ENCODE measurements around the gene CLIC4.
"Not testable (repeated sequence)": the region's sequence is repeated elsewhere in the genome, so short reads cannot be mapped to it uniquely, and the experiment has no call there.

The CLIC4 gene

GRCh38 chr1:24748191-24749121 is 3.2 kb downstream of the CLIC4 start:
- no peak for DNase-seq

GRCh38 chr1:24749252-24749651 is 4.0 kb downstream of the CLIC4 start:
- no peak for DNase-seq

- no peak for DNase-seq
These were observed 4.6 kb downstream of the CLIC4 start for GRCh38 chr1:24749886-24750285.

- DNase-seq, result no peak
These were observed 6.6 kb downstream of the CLIC4 start for GRCh38 chr1:24751833-24752232.

- no peak for DNase-seq
These were observed 7.1 kb downstream of the CLIC4 start for GRCh38 chr1:24752305-24752704.

GRCh38 chr1:24754229-24754628 is 9.0 kb downstream of the CLIC4 start:
- no peak for DNase-seq

GRCh38 chr1:24755323-24755722 is 10.1 kb downstream of the CLIC4 start:
- not testable (repeated sequence) for DNase-seq

GRCh38 chr1:24756395-24756794 is 11.1 kb downstream of the CLIC4 start:
- no peak for DNase-seq

GRCh38 chr1:24759492-24759891 is 14.2 kb downstream of the CLIC4 start:
- no peak for DNase-seq

GRCh38 chr1:24761582-24761981 is 16.3 kb downstream of the CLIC4 start:
- DNase-seq, result no peak

GRCh38 chr1:24762133-24762676 is 17.0 kb downstream of the CLIC4 start:
- DNase-seq, result no peak

GRCh38 chr1:24763671-24764070 is 18.4 kb downstream of the CLIC4 start:
- DNase-seq, result no peak

- no peak for DNase-seq
These were observed 19.2 kb downstream of the CLIC4 start for GRCh38 chr1:24764439-24764838.

GRCh38 chr1:24764848-24765247 is 19.6 kb downstream of the CLIC4 start:
- no peak for DNase-seq

- no peak for DNase-seq
These were observed 20.2 kb downstream of the CLIC4 start for GRCh38 chr1:24765308-24765988.

GRCh38 chr1:24767351-24767750 is 22.1 kb downstream of the CLIC4 start:
- no peak for DNase-seq

GRCh38 chr1:24768873-24769605 is 23.8 kb downstream of the CLIC4 start:
- DNase-seq, result no peak

GRCh38 chr1:24769656-24770651 is 24.7 kb downstream of the CLIC4 start:
- DNase-seq, result no peak

- no peak for DNase-seq
These were observed 25.6 kb downstream of the CLIC4 start for GRCh38 chr1:24770881-24771280.

GRCh38 chr1:24771574-24771973 is 26.3 kb downstream of the CLIC4 start:
- no peak for DNase-seq

- no peak for DNase-seq
These were observed 28.4 kb downstream of the CLIC4 start for GRCh38 chr1:24773618-24774017.

GRCh38 chr1:24775348-24775747 is 30.1 kb downstream of the CLIC4 start:
- no peak for DNase-seq

Data from NCI-H1436 treated with DMSO at 0.1 percent for 48 hours (cell line).